ENCODE measurements around the gene GALNS. TPM values are rescaled to one million over a fixed set of nuclear protein-coding genes. Genes with fewer than 3 reads are reported as not detected.

GALNS gene
- polyA plus RNA-seq, 1 donor from 2014 or later: 19.4 TPM

DNA sequence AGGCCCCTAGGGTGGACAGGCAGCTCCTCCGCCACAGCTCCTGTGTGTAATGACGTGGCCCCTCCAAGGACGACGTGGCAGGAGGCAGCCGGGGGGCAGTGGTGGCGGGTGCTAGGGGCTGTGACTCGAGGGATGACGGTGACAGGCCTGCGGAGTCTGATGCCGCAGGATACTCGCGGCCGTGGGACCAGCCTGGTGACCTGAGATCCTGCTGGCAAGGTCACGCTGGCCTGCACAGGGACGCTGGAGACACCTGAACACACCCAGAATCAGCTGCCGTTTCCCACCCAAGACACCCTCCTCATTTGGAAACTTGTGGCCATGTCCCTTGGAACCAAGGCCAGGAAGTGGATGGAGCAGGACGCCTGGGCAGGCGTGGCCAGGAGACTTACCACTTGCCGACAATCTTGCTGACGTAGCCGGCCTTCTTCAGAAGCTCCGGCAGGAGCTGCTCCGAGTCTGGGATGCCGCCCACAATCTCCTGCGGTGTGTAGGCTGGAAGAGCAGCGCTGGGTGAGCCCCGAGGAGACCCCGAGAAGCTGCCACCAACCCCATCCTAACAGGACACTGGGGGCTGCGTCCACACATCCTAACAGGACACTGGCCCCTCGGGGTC, 16.0 kb downstream of the GALNS start:
- no peaks in the 10 kb centered on the region for H3K27me3 ChIP-seq (ENCODE audit: insufficient read depth, low read depth, low read length)
- no peak overlapping the region for H3K4me2 ChIP-seq (ENCODE audit: low read length)
- H3K9me3 ChIP-seq (ENCODE audit: low read length): no peaks in the 10 kb centered on the region
- H3K36me3 ChIP-seq (ENCODE audit: insufficient read depth, low read length): no peaks in the 10 kb centered on the region
- H3F3A ChIP-seq (ENCODE audit: insufficient read depth, low read length, poor library complexity, severe bottlenecking): no peaks in the 10 kb centered on the region
- no peak overlapping the region for H3K4me3 ChIP-seq (ENCODE audit: low read length)
- H3K9ac ChIP-seq (ENCODE audit: low read length): no peak overlapping the region
- no peaks in the 10 kb centered on the region for H3K79me2 ChIP-seq (replicated peaks; ENCODE audit: insufficient read depth, low read length)
- no peaks in the 10 kb centered on the region for H3K9me2 ChIP-seq (ENCODE audit: insufficient read depth, low read length)
- no peak overlapping the region for H3K27ac ChIP-seq (ENCODE audit: low read length)
- TF ChIP-seq SMC3 (conservative IDR thresholded peaks at IDR 0.05; ENCODE audit: poor library complexity): no peak
- TF ChIP-seq TAF1 (IDR thresholded peaks at IDR 0.05; ENCODE audit: low read depth): no peak
- no peak for TF ChIP-seq EP300 (conservative IDR thresholded peaks at IDR 0.05; ENCODE audit: poor library complexity, severe bottlenecking)
- no peak for TF ChIP-seq CTCF (IDR thresholded peaks at IDR 0.05; ENCODE audit: poor library complexity, severe bottlenecking)
- TF ChIP-seq POLR2AphosphoS5 (IDR thresholded peaks at IDR 0.05): no peak
- TF ChIP-seq MXI1 (conservative IDR thresholded peaks at IDR 0.05; ENCODE audit: poor library complexity, severe bottlenecking): no peak
- no peak for TF ChIP-seq RAD21 (conservative IDR thresholded peaks at IDR 0.05)
- no peak for TF ChIP-seq EZH2 (IDR thresholded peaks at IDR 0.05; ENCODE audit: borderline replicate concordance, insufficient read depth, low read length, poor library complexity, severe bottlenecking)
- no peak for TF ChIP-seq REST (IDR thresholded peaks at IDR 0.05; ENCODE audit: borderline replicate concordance)
- no peak overlapping the region for H2AFZ ChIP-seq (ENCODE audit: low read depth, low read length)
- no peaks in the 10 kb centered on the region for H4K20me1 ChIP-seq (ENCODE audit: insufficient read depth)

DNA sequence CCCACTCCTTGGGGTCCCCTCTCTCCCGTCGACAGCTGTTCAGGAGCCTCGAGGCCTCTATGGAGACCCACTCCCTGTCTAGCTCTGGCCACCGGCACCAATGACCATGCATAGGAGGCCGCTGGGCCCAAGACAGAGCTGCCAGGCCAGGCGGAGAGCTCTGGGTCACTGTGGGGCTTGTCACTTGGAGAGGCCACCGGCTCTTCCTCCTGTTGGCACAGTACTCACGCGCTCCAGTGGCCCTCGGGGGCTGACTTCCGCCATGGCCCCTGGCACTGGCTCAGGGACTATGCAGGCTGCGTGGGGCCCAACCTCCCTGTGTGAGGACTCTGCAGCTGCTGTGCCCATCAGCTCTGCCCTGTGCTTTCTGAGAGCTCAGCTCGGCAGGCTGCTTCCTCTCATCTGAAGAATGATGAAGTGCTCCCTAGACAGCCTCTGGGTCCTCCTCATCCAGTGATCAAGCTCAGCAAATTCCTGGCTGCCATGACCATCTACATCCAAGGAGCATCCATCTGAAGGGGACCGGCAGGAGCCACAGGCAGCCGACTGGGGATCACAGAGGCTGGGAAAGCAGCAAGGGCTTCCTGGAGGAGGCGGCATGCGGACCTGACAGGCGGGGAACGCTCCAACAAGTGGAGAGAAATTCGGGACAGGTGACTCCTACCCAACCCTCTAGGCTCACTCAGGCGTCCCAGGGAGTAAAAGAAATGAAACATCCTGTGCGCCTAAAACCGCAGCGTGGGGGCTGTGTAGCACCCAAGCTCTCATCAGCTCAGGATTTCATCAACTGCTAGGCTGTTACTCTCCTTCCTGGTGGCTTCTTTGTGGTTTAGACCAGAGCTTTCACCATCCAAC, 16.8 kb downstream of the GALNS start:
- Histone ChIP-seq H4K20me1 (ENCODE audit: insufficient read depth) (no peaks in the 10 kb centered on the region), H2AFZ (ENCODE audit: low read depth, low read length) (no peak overlapping the region), H3K36me3 (ENCODE audit: insufficient read depth, low read length) (no peaks in the 10 kb centered on the region), H3K27ac (ENCODE audit: low read length) (no peak overlapping the region), H3K79me2 (replicated peaks; ENCODE audit: insufficient read depth, low read length) (no peaks in the 10 kb centered on the region), H3K9me2 (ENCODE audit: insufficient read depth, low read length) (no peaks in the 10 kb centered on the region), H3K4me3 (ENCODE audit: low read length) (no peak overlapping the region), H3K4me2 (ENCODE audit: low read length) (no peak overlapping the region), H3K9ac (ENCODE audit: low read length) (no peak overlapping the region), H3K9me3 (ENCODE audit: low read length) (no peaks in the 10 kb centered on the region), H3K27me3 (ENCODE audit: insufficient read depth, low read depth, low read length) (no peaks in the 10 kb centered on the region), H3F3A (ENCODE audit: insufficient read depth, low read length, poor library complexity, severe bottlenecking) (no peaks in the 10 kb centered on the region)
- TF ChIP-seq EP300 (conservative IDR thresholded peaks at IDR 0.05; ENCODE audit: poor library complexity, severe bottlenecking) (no peak), RAD21 (conservative IDR thresholded peaks at IDR 0.05) (no peak), TAF1 (IDR thresholded peaks at IDR 0.05; ENCODE audit: low read depth) (no peak), EZH2 (IDR thresholded peaks at IDR 0.05; ENCODE audit: borderline replicate concordance, insufficient read depth, low read length, poor library complexity, severe bottlenecking) (no peak), REST (IDR thresholded peaks at IDR 0.05; ENCODE audit: borderline replicate concordance) (no peak), POLR2AphosphoS5 (IDR thresholded peaks at IDR 0.05) (no peak), MXI1 (conservative IDR thresholded peaks at IDR 0.05; ENCODE audit: poor library complexity, severe bottlenecking) (no peak), SMC3 (conservative IDR thresholded peaks at IDR 0.05; ENCODE audit: poor library complexity) (no peak), CTCF (IDR thresholded peaks at IDR 0.05; ENCODE audit: poor library complexity, severe bottlenecking) (no peak)
